Activated CD4-positive, alpha-beta T cell treated with anti-CD3 and anti-CD28 coated beads, Interleukin-2, amount 50 U/mL, for 24 hours (primary cell): Measurements from ENCODE around the gene SOS2.
A peak's percentile ranks its signal among the peaks of the same experiment; 100 is the strongest.

Experiments used
- DNase-seq, 2 donors: peaks; one replicate each; pipeline ENCODE4 v3.0.0-alpha.2; 2020; ENCODE audit warnings: low read depth in 1 of 2, low spot score in 1 of 2

The SOS2 gene

DNA sequence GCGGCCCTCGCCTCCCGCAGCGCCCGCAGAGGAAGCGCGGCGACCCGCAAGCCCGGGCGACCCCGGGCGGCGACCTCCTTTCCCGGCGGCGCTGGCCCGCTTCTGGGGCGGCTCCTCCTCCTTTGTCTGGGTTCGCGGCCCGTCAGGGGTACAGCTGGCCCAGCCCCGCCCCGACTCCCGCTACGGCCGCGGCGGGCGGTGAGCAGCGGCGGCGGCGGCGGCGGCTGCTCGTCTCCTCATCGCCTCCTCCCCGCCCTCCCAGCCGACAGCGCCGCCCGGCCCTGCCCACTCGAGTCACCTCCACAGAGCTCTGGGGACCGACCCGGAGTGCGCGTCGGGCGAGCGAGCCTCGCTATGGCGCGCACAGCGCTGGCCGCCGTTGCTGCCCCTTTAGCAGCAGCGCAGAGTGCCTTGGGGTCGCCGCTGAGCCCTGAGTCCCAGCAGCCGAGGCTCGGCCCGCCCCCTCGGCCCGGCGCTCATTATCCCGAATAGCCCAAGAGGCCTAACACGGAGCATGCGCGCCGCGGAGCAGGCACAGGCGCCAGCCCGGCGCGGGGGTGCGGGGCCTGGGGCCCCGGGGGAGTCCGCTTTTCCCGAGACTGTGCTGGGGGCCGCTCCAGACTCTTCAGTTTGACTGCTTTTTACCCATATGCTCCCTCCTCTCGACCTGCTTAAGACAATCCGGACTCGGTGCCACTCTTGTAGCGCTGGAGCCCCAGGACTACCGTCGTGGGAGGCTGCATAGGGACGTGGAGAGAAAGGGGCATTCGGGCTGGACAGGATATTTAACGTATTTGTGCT, at the start of gene SOS2:
TSS of gene SOS2 (minus strand) at position 104 of the 801 bp plus-strand sequence. CDS start 295 bp downstream, outside the sequence.
- DNase-seq = peak; percentile 47 to 58

DNA sequence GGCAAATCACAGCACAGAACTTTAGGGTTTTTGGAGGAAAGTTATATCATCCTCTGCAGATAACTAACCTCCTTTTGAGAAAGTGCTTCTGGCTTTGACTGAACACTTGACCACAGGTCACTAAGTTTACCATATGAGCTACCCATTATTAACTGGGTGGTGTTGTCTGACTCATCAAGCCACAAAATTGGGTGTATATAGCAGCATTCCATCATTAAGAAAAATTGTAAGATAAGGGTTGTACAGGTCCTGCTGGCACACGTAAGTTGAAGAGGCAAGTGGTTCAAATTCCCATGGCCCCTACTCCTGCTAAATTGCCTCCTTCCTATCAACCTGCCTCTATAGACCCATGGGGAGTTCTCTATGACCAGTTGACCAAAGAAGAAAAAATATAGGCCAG, 41.1 kb upstream of the SOS2 start:
- DNase-seq = no peak

DNA sequence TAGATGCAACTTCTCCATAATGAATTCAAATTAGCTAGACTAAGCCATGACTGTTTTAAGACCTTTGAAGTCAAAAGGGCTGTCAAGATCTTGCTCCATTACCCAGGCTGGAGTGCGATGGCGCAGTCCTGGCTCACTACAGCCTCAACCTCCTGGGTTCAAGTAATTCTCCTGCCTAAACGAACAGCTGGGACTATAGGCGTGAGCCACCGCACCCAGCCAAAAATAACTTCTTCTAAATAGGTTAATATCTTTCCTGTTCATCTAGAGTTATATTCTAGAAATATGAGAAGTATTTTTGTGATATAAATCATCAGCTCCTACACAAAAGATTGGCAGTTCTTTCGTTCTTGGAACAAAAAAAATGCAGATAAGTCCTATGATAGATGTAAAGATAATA, 39.6 kb upstream of the SOS2 start:
- no peak for DNase-seq

DNA sequence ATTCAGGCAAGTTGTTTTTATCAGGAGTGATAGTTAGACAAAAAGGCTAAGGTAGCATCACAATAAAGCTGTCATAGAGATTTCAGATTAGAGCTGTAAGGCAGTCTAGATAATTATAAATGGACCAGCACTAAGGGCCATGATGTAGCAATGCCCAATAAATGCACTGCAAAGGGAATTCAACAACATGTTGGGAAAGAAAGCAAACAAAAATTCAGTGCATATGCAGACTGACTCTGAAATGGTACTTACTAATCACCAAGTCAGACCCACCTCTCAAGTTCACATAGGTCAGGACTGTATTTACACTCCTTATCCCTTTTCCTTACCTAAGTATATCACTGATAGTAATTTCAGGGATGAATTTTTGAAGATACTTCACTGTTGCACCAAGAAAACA, 33.7 kb upstream of the SOS2 start:
- no peak for DNase-seq

DNA sequence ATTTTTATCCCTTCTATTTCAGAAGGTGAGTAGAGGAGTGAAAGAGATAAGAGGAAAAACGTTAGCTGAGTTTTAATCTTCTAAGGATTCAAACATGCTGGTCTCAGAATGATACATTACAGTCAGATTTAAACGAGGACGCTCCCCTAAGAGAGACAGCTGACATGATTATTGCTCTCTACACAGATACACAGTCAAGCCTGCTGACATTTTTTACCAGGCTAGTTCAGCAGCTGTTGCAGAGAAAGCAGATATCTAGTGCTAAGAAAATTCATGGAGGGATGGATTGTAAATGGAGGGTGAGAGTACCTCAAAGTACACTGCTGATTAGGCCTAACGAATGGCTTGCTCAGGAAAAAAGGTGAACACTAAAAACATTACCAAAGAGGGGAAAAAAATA, 31.9 kb upstream of the SOS2 start:
- no peak for DNase-seq

DNA sequence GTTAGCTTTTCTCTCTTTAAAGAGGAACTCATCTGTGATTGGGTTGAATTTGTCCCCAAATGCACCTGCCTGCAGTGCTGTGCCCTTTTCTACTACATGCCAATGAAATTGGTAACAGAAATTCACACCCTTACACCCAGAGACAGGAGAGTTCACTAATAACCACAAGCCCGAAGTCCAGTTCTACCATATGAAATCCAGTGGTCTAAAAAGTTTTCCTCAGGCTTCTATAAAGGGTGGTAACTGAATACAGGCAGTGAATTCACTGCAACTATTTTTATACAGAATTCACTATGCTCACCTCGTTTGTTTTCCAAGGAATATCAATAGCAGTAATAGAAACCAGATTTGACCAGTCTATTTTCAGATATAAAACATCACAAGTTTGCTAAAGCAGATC, 31.5 kb upstream of the SOS2 start:
- no peak for DNase-seq

DNA sequence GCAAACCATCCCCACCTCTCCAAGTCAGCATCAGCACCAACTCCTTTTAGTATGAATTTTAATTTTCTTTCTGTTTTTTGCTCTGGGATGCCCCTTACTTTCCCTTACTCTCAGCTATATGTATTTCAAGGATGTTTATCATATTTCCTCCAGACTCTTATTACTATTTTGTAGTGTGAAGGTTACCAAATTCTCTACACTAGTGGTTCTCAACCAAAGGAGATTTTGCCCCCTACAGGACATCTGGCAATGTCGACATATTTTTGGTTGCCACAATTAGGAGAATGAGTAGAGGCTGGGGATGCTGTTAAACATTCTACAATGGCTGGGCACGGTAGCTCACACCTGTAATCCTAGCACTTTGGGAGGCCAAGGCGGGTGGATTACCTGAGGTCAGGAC, 29.1 kb upstream of the SOS2 start:
- no peak for DNase-seq

DNA sequence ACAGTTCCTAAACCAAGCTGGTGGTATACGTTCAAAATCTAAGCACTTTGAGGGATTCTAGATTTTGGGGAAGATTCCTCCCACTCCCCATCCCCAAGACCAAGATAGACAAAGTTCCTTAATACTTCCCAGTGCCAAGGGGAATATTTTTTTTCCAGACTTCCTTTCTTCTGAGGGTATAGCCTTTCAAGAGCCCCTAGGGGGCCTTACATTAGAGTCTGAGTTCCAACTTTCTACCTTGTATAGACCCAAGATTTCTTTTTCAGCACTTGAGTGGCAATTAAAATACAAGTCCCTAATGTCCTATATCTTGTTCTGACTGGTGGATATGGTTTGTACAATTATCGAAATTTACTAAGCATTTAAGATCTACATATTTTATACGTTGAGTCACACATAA, 28.7 kb upstream of the SOS2 start:
- no peak for DNase-seq

DNA sequence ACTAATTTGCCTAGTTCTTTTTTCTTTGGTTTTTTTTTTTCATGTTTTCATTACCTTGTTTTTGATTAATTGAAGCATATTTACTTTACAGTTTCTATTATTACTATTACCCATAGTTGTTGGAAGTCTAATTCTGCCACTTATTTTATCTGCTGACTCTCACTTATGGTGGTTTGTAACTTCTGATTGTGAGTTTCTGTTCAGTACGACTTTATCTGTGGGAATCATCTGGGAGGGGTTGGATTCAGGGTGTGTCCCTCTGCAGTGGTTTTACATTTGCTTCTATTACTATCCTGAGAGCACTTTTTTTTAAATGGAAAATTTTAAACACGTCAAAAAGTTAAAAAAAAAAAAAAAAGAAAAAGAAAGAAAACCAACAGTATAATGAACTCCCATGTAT, 26.4 kb upstream of the SOS2 start:
- no peak for DNase-seq

DNA sequence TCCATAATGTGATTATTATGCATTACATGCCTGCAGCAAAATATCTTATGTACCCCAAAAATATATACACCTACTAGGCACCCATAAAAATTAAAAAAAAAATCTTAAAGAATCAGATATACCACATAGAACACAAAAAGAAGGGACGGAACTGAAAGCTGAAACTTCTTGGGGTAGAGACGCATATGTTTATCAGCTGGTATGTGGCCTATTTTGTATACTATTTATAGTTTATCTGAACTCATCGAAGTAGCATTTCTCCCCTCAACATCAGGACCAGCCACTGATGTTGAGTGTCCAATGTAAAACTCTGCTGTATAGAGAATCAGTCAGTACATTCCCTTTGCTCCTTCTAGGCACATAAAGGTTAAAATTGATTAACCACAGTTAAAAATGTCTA, 22.9 kb upstream of the SOS2 start:
- no peak for DNase-seq

DNA sequence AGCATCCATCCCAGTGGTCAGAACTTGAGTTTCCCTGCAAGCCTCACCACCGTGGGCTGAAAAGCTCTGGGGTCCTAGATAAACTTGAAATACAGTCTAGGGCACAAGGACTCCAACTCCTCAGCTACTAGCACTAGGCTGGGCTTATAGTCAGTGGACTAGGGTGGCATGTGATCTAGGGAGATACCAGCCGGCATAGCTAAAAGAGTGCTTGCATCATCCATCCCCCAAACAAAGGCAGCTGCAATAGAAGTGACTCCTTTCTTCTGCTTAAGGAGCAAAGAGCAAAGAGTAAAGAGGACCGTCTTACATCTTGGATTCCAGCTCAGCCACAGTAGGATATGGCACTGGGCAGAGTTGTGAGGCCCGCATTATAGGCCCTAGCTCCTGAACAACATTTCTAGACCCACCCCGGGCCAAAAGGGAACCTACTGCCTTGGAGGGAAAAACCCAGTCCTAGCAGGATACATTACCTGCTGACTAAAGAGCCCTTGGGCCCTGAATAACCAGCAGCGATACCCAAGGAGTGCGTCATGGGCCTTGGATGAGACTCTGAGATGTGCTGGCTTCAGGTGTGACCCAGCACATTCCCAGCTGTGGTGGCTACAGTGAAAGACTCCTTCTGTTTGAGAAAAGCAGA, 17.9 kb upstream of the SOS2 start:
- DNase-seq = no peak

DNA sequence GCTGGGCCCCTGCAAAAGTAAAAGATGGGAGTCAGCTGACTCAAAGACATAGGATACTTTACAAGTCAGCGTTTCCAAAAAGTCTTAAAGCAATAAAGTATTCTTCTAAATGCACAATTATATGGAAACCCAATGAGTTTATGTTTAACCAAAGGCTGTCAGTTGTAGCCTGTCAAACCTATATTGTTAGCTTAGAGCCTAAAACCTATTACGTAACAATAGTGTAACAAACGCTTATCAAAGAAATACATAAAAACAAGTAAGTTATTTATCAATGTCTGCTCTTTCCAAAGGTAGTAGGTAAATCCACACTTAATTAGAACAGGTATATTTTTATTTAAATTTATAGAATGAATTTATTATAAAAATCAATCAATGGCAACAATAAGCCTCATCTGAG, 15.9 kb upstream of the SOS2 start:
- DNase-seq = no peak

DNA sequence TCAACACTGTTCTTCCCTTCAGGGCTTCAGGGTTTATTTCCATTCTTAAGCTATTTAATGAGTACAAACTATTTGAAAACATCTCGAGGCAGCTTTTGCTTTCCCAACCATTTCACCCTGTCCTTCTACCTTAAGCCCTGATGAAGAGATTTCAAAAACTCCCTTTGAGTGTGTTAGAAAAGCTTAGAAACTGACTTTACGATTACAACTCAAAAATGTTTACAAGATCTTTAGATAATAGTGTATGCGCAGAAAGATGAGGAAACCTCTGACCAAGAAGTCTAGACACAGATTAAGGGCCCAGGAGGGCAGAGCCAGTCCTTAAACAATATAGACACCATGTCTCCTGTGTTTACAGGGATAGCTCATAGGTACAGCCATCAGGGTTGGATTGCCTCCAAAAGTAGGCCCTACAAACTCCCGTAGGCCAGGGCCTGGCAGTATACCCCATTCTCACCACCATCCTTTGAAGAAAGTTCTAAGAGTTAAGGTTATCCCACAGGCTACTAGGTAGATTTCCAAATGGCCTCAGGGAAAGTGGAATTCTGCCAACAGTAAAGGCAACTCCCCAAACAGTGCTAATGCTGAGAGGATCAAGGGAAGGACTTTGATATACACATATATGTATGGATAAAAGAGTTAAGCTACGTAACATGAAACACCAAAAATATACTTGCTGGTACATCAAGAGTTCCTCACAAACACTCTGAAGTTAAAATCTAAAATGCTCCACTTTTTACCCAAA, 11.4 kb upstream of the SOS2 start:
- no peak for DNase-seq

DNA sequence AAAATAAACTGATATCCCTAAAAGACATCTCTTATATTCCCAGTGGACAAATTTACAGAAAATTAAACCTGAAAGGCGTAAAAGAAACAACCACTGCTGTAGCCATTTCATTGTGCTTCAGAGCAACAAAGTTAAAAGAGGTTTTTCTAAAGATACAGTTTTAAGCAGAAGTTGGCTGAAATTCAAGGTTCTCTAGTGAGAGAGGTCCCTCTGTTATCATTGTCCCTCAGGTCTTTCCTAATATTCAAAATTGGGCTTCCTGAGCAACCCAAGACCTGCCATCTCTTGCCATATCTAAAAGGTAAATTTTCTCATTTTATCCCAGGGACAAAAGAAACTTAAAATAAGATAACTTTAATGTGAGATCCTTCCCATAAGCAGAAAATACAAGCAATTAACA, 10.7 kb upstream of the SOS2 start:
- DNase-seq = no peak

DNA sequence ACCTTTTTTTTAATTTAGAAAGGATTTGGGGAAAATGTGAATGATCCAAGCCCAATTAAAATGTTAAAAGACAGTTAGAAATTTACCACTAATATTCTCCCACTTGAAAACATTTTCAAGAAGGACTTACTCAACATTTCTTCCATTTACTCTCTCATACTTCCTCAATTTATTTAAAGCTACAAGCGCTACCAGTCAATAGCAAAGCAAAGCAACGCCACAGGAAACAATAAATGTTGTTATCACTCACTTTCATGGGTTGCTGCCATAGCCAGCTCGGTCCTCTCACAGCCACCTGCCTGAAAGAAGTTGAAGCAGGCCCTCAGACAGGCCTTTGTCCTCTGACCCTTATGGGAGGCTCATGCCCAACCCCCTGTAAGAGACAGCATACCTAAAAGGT, 6.0 kb upstream of the SOS2 start:
- DNase-seq = no peak

DNA sequence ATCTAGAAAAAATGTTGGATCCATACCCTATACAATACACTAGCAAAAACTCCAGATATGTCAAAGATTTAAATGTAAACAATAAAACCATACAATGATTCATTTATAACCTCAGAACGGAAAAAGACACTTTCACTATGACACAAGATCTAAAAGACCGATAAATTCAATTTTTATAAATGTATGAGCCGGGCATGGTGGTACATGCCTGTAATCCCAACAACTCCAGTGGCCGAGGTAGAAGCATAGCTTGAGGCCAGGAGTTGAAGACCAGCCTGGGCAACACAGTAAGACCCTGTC, 2.5 kb upstream of the SOS2 start:
- no peak for DNase-seq

DNA sequence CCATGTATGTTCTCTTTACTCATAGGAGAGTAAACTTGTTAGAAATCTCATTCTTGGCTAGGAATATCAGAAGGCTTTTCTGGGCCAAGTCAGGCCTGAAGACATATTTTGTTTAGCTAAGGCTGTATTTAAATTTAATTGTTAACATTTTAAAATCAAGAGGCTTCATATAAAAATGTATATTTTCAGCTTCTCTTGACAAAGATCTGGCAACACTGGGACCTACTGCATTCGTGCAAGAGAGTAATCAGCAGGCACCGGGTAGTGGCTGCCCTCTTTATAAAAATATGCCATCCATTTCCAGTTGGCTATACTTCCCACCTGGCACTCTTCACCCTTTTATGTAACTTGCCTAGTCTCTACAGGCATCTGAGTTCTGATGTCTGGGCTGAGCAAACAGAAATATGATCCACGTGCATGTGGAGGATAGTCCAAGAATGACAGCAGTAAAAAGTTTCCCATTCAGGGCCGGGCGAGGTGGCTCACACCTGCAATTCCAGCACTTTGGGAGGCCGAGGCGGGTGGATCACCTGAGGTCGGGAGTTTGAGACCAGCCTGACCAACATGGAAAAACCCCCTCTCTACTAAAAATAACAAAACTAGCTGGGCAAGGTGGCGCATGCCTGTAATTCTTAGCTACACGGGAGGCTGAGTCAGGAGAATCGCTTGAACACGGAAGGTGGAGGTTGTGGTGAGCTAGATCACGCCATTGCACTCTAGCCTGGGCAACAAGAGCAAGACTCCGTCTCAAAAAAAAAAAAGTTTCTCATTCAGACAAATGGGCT, 2.0 kb upstream of the SOS2 start:
- DNase-seq = no peak

DNA sequence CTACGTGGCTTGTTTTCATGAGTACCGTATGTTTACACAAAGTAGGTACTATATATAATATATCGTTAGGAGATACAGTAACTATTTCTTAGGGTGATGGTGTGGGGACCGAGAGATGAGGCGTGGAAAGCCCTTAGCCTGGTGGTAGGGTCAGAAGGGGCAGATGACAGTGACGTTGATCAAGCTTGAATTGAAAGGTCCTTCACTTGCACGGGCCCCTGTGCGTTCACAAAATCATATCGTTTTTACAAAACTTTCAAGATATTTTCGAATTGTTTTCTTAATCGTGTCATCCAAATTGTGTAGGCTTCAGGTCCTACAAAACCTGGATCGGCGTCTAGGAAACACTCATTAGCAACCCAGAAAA, 881 bp upstream of the SOS2 start:
- DNase-seq = no peak

DNA sequence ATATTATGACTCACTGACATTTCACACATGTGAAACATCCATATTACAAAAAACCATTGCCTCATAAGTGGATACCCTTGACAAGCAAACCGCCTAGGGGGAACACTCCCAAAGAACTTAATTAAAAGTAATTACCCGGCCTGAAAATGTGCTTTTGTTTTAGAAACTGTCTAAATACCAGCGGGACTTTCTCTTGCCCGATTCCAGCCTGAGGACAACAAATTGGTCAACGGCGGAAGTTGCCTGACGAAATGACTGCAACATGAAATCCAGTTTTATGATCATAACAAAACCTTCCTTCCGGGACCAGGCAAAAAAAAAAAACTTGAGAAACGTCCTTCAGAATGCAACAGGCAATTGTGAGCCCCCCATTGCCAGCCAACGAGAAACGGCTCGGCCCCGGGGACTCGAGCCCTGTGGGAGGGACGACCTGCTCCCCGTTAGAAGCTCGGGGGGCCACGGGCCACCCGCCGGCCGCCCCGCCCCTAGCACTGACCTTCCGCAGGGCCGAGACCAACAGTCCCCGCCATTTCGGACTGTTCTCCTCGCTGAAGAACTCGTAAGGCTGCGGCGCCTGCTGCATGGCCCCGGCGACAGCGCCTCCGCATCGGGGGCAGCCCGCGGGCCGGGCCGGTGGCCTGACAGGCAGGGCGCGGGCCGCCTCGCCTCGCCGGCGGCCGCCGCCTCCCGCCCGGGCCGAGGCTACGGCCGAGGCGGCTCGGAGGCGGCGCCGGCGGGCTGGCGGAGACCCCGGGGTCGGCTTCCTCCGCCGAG, 490 bp downstream of the SOS2 start:
- DNase-seq = peak; percentile 11 to 24

DNA sequence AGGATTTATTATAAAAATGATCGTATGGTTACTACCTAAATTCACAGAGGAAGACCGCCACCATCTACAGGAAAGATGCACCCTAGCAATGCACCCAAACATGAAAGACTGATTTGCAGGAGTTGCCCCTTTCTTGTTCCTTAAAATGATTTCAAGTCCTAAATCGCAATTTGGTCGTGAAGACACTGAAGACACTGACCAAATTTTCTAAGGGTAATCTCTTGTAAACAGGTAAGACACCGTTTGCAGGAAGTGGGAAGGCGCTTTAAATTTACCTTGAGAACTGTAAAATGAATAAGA, 1.0 kb downstream of the SOS2 start:
- DNase-seq = no peak

DNA sequence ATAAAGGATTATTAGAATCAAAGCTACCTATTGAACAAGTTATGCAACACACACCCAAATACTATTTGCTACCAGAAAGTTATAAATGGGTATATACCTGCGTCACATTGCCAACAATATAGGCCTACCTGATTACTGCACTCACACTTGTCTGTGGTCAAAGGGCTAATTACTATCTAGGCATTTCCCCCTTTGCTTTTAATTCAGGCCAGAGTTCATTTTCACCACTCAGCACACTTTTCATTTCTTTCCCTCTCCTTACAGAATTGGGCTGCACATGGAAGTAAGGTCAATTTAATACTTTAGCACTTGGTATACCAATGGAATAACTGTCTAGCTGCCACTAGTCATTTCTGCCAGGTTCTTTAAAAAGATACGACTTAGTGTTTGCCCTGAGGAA, 1.7 kb downstream of the SOS2 start:
- DNase-seq = no peak
